MM.1S (cell line): ENCODE data around the gene GNG12.

Experiments
- DNase-seq: peaks from one replicate; pipeline ENCODE4 v3.0.0-alpha.2; 2015
- H2AFZ ChIP-seq: fragments of 300-600 bp; sonication (generic); 2 replicates; pipeline ENCODE4 v1.6.0; 2016; ENCODE audit warnings: antibody characterized with exemption, low read length
- H3F3A ChIP-seq: fragments of 300-600 bp; sonication (generic); 2 replicates; pipeline ENCODE4 v1.6.1; 2016; ENCODE audit warnings: mild to moderate bottlenecking, antibody characterized with exemption, low read length, moderate library complexity, mixed read lengths; ENCODE audit not compliant: insufficient read depth
- H3K27ac ChIP-seq: fragments of 300-600 bp; sonication (generic); 2 replicates; pipeline ENCODE4 v1.5.1; 2016; ENCODE audit warnings: mild to moderate bottlenecking, low read length
- H3K27me3 ChIP-seq: fragments of 300-600 bp; sonication (generic); replicated peaks from 2 replicates; pipeline ENCODE4 v1.6.0; 2016; ENCODE audit warnings: low read length; ENCODE audit not compliant: insufficient read depth
- H3K36me3 ChIP-seq: fragments of 300-600 bp; sonication (generic); replicated peaks from 2 replicates; pipeline ENCODE4 v1.6.1; 2016; ENCODE audit warnings: mild to moderate bottlenecking, low read length, mixed read lengths; ENCODE audit not compliant: insufficient read depth
- H3K4me1 ChIP-seq: fragments of 300-600 bp; sonication (generic); 2 replicates; pipeline ENCODE4 v1.6.1; 2016; ENCODE audit warnings: low read length, mixed read lengths
- H3K4me2 ChIP-seq: fragments of 300-600 bp; sonication (generic); 2 replicates; pipeline ENCODE4 v1.6.0; 2016; ENCODE audit warnings: low read depth, low read length
- H3K4me3 ChIP-seq: fragments of 300-600 bp; sonication (generic); 2 replicates; pipeline ENCODE4 v1.5.1; 2016; ENCODE audit warnings: low read length, mixed read lengths
- H3K79me2 ChIP-seq: fragments of 300-600 bp; sonication (generic); 2 replicates; pipeline ENCODE4 v1.6.1; 2016; ENCODE audit warnings: mixed run types, low read length, mixed read lengths
- H3K9ac ChIP-seq: fragments of 300-600 bp; sonication (generic); 2 replicates; pipeline ENCODE4 v1.6.1; 2016; ENCODE audit warnings: low read length, mixed read lengths
- H3K9me2 ChIP-seq: fragments of 300-600 bp; sonication (generic); replicated peaks from 2 replicates; pipeline ENCODE4 v1.6.1; 2016; ENCODE audit warnings: mild to moderate bottlenecking, low read length, mixed read lengths; ENCODE audit not compliant: insufficient read depth
- H3K9me3 ChIP-seq: fragments of 300-600 bp; sonication (generic); replicated peaks from 2 replicates; pipeline ENCODE4 v1.6.1; 2016; ENCODE audit warnings: mild to moderate bottlenecking, low read length, mixed read lengths; ENCODE audit not compliant: insufficient read depth
- H4K20me1 ChIP-seq: fragments of 300-600 bp; sonication (generic); 2 replicates; pipeline ENCODE4 v1.6.1; 2016; ENCODE audit warnings: mild to moderate bottlenecking, low read length, moderate library complexity, mixed read lengths; ENCODE audit not compliant: insufficient read depth
- CTCF ChIP-seq: fragments of 300-600 bp; sonication (generic); IDR thresholded peaks from 2 replicates; pipeline ENCODE4 v1.5.1; 2016; ENCODE audit warnings: antibody characterized with exemption, low read length, mixed read lengths
- EZH2 ChIP-seq: fragments of 300-600 bp; sonication (generic); optimal IDR thresholded peaks from 2 replicates; pipeline ENCODE3; 2017; ENCODE audit warnings: low read depth, mild to moderate bottlenecking, antibody characterized with exemption, low read length, mixed read lengths
- EZH2phosphoT487 ChIP-seq: fragments of 300-600 bp; sonication (generic); IDR thresholded peaks from 2 replicates; pipeline ENCODE4 v1.6.1; 2018; ENCODE audit warnings: antibody characterized with exemption, low read length

GNG12 gene

GRCh38 chr1:67843746-67844145 is 10.5 kb upstream of the GNG12 start:
- Histone ChIP-seq H3K79me2 (no peaks in the 10 kb centered on the region), H3K27ac (no peak overlapping the region), H3K4me2 (no peak overlapping the region), H3K36me3 (no peaks in the 10 kb centered on the region), H3F3A (no peaks in the 10 kb centered on the region), H2AFZ (no peak overlapping the region), H3K9me2 (no peaks in the 10 kb centered on the region), H3K9me3 (no peaks in the 10 kb centered on the region), H3K4me3 (no peak overlapping the region), H3K4me1 (no peaks in the 10 kb centered on the region), H3K27me3 (no peaks in the 10 kb centered on the region), H4K20me1 (no peaks in the 10 kb centered on the region), H3K9ac (no peak overlapping the region)
- DNase-seq, result no peak
- no peak for TF ChIP-seq EZH2phosphoT487
- no peak for TF ChIP-seq CTCF
- TF ChIP-seq EZH2, result no peak

DNA sequence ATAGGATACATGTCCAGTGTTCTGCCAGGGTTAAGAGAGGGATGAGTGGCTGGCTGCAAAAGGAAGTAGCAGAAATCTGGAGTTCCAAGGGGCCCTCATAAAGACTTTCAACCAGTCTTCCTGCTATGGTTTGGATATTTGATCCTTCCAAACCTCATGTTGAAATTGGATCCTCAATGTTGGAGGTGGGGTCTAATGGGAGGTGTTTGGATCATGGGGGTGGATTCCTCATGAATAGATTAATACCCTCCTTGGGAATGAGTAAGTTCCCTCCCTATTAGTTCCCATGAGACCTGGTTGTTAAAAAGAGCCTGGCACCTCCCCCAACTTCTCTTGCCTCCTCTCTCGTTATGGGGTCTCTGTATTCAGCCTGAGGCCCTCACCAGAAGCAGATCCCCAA is 10.1 kb upstream of the GNG12 start:
- no peak overlapping the region for H3K27ac ChIP-seq
- H3K36me3 ChIP-seq, result no peaks in the 10 kb centered on the region
- no peak overlapping the region for H2AFZ ChIP-seq
- no peak overlapping the region for H3K4me2 ChIP-seq
- no peaks in the 10 kb centered on the region for H3K79me2 ChIP-seq
- H3F3A ChIP-seq, result no peaks in the 10 kb centered on the region
- TF ChIP-seq EZH2 (no peak), CTCF (no peak), EZH2phosphoT487 (no peak)
- no peaks in the 10 kb centered on the region for H3K4me1 ChIP-seq
- no peak overlapping the region for H3K9ac ChIP-seq
- no peaks in the 10 kb centered on the region for H3K27me3 ChIP-seq
- no peak for DNase-seq
- no peaks in the 10 kb centered on the region for H4K20me1 ChIP-seq
- H3K4me3 ChIP-seq, result no peak overlapping the region
- no peaks in the 10 kb centered on the region for H3K9me3 ChIP-seq
- H3K9me2 ChIP-seq, result no peaks in the 10 kb centered on the region

DNA sequence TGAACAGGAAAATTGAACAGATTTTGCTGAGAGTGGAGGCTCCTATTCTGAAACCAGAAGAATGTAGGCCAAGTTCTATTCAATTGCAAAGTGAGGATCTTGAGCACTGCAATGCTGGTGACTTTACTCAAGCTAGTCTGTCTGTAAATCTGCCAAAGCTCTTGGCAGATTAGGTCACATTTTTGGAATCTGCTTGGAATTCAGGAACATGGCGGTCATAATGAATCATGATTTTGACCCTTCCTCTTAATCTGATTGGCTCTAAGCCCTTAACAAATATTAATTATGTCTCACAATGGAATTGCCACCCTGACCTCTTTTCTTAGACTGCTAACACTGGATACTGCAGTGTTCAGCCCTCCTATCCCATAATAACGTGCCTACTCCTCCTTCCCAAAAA is 7.2 kb upstream of the GNG12 start:
- no peak overlapping the region for H2AFZ ChIP-seq

More for the DNA sequence above, 7.2 kb upstream of the GNG12 start:
- Histone ChIP-seq H3K36me3 (no peaks in the 10 kb centered on the region), H3K79me2 (no peaks in the 10 kb centered on the region), H3K9me2 (no peaks in the 10 kb centered on the region), H3K27me3 (no peaks in the 10 kb centered on the region), H3K9ac (no peak overlapping the region), H3F3A (no peaks in the 10 kb centered on the region), H3K9me3 (no peaks in the 10 kb centered on the region), H3K4me2 (no peak overlapping the region), H3K27ac (no peak overlapping the region), H3K4me3 (no peak overlapping the region), H4K20me1 (no peaks in the 10 kb centered on the region), H3K4me1 (no peaks in the 10 kb centered on the region)
- TF ChIP-seq EZH2, result no peak
- TF ChIP-seq CTCF, result no peak
- TF ChIP-seq EZH2phosphoT487, result no peak
- DNase-seq, result no peak
